GM23248 (cell line): ENCODE data around the gene PARD6B. TPM values are rescaled to one million over a fixed set of nuclear protein-coding genes. Genes with fewer than 3 reads are reported as not detected.

Experiments
- DNase-seq: peaks from one replicate; pipeline ENCODE4 v3.0.0-alpha.2; 2015
- H2AFZ ChIP-seq: fragments of 200-600 bp; sonication (generic); 2 replicates; pipeline ENCODE4 v1.6.1; 2016; ENCODE audit warnings: antibody characterized with exemption
- H3F3A ChIP-seq: fragments of 200-600 bp; sonication (generic); 2 replicates; pipeline ENCODE4 v1.6.1; 2016; ENCODE audit warnings: mild to moderate bottlenecking, antibody characterized with exemption, mixed run types; ENCODE audit not compliant: insufficient read depth
- H3K27ac ChIP-seq: fragments of 200-600 bp; sonication (generic); 2 replicates; pipeline ENCODE4 v1.5.1; 2016; ENCODE audit warnings: mild to moderate bottlenecking
- H3K27me3 ChIP-seq: fragments of 200-600 bp; sonication (generic); replicated peaks from 2 replicates; pipeline ENCODE4 v1.6.1; 2016; ENCODE audit warnings: mild to moderate bottlenecking; ENCODE audit not compliant: insufficient read depth
- H3K36me3 ChIP-seq: fragments of 200-600 bp; sonication (generic); 2 replicates; pipeline ENCODE4 v1.6.1; 2016; ENCODE audit warnings: low read depth, mild to moderate bottlenecking
- H3K4me1 ChIP-seq: fragments of 200-600 bp; sonication (generic); 2 replicates; pipeline ENCODE4 v1.6.1; 2016; ENCODE audit warnings: mild to moderate bottlenecking; ENCODE audit not compliant: insufficient read depth
- H3K4me2 ChIP-seq: fragments of 200-600 bp; sonication (generic); one replicate; pipeline ENCODE4 v1.6.1; 2016; ENCODE audit warnings: mild to moderate bottlenecking; ENCODE audit not compliant: unreplicated experiment
- H3K4me3 ChIP-seq: fragments of 200-600 bp; sonication (generic); 2 replicates; pipeline ENCODE4 v1.5.1; 2016; ENCODE audit warnings: mild to moderate bottlenecking
- H3K79me2 ChIP-seq: fragments of 200-600 bp; sonication (generic); 2 replicates; pipeline ENCODE4 v1.6.1; 2016; ENCODE audit warnings: mild to moderate bottlenecking; ENCODE audit not compliant: insufficient read depth
- H3K9ac ChIP-seq: fragments of 200-600 bp; sonication (generic); 2 replicates; pipeline ENCODE4 v1.6.1; 2016; ENCODE audit warnings: mild to moderate bottlenecking
- H3K9me2 ChIP-seq: fragments of 200-600 bp; sonication (generic); 2 replicates; pipeline ENCODE4 v1.6.1; 2016; ENCODE audit warnings: mixed run types, mild to moderate bottlenecking, moderate library complexity; ENCODE audit not compliant: insufficient read depth
- H3K9me3 ChIP-seq: fragments of 200-600 bp; sonication (generic); one replicate; pipeline ENCODE4 v1.6.1; 2017; ENCODE audit warnings: low read depth
- H4K20me1 ChIP-seq: fragments of 200-600 bp; sonication (generic); 2 replicates; pipeline ENCODE4 v1.6.0; 2016; ENCODE audit not compliant: insufficient read depth
- EZH2 ChIP-seq: fragments of 200-600 bp; sonication (generic); IDR thresholded peaks from 2 replicates; pipeline ENCODE4 v1.6.1; 2018; ENCODE audit warnings: antibody characterized with exemption, mild to moderate bottlenecking; ENCODE audit not compliant: insufficient read depth, poor library complexity, severe bottlenecking
- EZH2phosphoT487 ChIP-seq: fragments of 200-600 bp; sonication (generic); IDR thresholded peaks from 2 replicates; pipeline ENCODE4 v1.6.1; 2018; ENCODE audit warnings: antibody characterized with exemption, moderate library complexity, mild to moderate bottlenecking, low read depth; ENCODE audit not compliant: insufficient read depth
- WGBS, 2 experiments: methylation state at CpG; one replicate each; pipeline ENCODE4 v1.1.6; 2015 to 2017; ENCODE audit warnings: low lambda C conversion rate in 2 of 2, low coverage in 1 of 2; ENCODE audit errors: missing lambda C conversion rate in 2 of 2; 5-methylcytosine and 5-hydroxymethylcytosine counted together
- in situ Hi-C: fragments of 300-500 bp; cut with MboI; formaldehyde crosslinking; loops from 2 replicates; pipeline ENCODE4 v1.15.0; 2020
- polyA plus RNA-seq: library from polyadenylated mRNA; unstranded; fragments of >200 nt; fragmentation: Nextera tagmentation; extraction: Ambion mirVana; gene quantifications from 2 replicates; pipeline ENCODE4 v1.2.1, GENCODE V29; 2016
- total RNA-seq: library from RNA; depleted of rRNA; stranded (reverse); fragments of >200 nt; shearing (Covaris generic); gene quantifications from 2 replicates; pipeline ENCODE4 v1.2.3, GENCODE V29; 2014

The PARD6B gene
- total and polyA plus RNA-seq, 2 experiments from 2014 or later: 0.16 TPM; not detected in 1

- in situ Hi-C loops: loop anchor here (25.0 kb wide), 1 partner anchor 540 kb away; the partner anchor contains the start of gene CEBPB
- Histone ChIP-seq H3K4me2 (no peak overlapping the region), H2AFZ (no peak overlapping the region), H3K27ac (no peak overlapping the region), H3K4me3 (no peak overlapping the region), H3K36me3 (no peaks in the 10 kb centered on the region), H3K4me1 (peaks cover 23% of the 10 kb centered on the region), H3K79me2 (no peaks in the 10 kb centered on the region), H3K27me3 (no peaks in the 10 kb centered on the region), H3K9ac (no peak overlapping the region), H4K20me1 (no peaks in the 10 kb centered on the region), H3F3A (peaks cover 32% of the 10 kb centered on the region), H3K9me2 (no peaks in the 10 kb centered on the region), H3K9me3 (no peaks in the 10 kb centered on the region)
- 89 to 95% methylated on average over 4 of the region's 4 CpGs for WGBS, 2 experiments
- DNase-seq: peak; percentile 13
- TF ChIP-seq EZH2: no peak
- no peak for TF ChIP-seq EZH2phosphoT487
Measured at GRCh38 chr20:50726955-50727791, 4.2 kb upstream of the PARD6B start.

GRCh38 chr20:50727792-50728485 lies 3.4 kb upstream of the PARD6B start:
- 78 to 82% methylated on average over 8 of the region's 8 CpGs for WGBS, 2 experiments
- no peak overlapping the region for H3K4me3 ChIP-seq
- in situ Hi-C loops: loop anchor here (25.0 kb wide), 1 partner anchor 541 kb away; the partner anchor contains the start of gene CEBPB

GRCh38 chr20:50728486-50728980 lies 2.8 kb upstream of the PARD6B start:
- Histone ChIP-seq H3K27me3 (no peaks in the 10 kb centered on the region), H2AFZ (no peak overlapping the region), H3F3A (peaks cover 32% of the 10 kb centered on the region), H3K9ac (no peak overlapping the region), H3K9me3 (no peaks in the 10 kb centered on the region), H3K4me2 (no peak overlapping the region), H3K4me1 (peaks cover 23% of the 10 kb centered on the region), H3K27ac (no peak overlapping the region), H3K36me3 (no peaks in the 10 kb centered on the region), H3K9me2 (no peaks in the 10 kb centered on the region), H3K4me3 (no peak overlapping the region), H3K79me2 (no peaks in the 10 kb centered on the region), H4K20me1 (no peaks in the 10 kb centered on the region)
- DNase-seq: no peak
- in situ Hi-C loops: loop anchor here (25.0 kb wide), 1 partner anchor 541 kb away; the partner anchor contains the start of gene CEBPB
- TF ChIP-seq EZH2 (no peak), EZH2phosphoT487 (no peak)
- WGBS, 2 experiments: 98 to 100% methylated on average over 4 of the region's 4 CpGs

More at GRCh38 chr20:50727792-50728485, 3.4 kb upstream of the PARD6B start:
- H3K27ac ChIP-seq: no peak overlapping the region
- peaks cover 32% of the 10 kb centered on the region for H3F3A ChIP-seq
- no peak overlapping the region for H3K4me2 ChIP-seq
- no peak for DNase-seq
- H3K79me2 ChIP-seq: no peaks in the 10 kb centered on the region
- no peaks in the 10 kb centered on the region for H3K9me2 ChIP-seq
- H2AFZ ChIP-seq: no peak overlapping the region
- H3K27me3 ChIP-seq: no peaks in the 10 kb centered on the region
- no peaks in the 10 kb centered on the region for H3K9me3 ChIP-seq
- no peak for TF ChIP-seq EZH2phosphoT487
- TF ChIP-seq EZH2: no peak
- H4K20me1 ChIP-seq: no peaks in the 10 kb centered on the region
- no peaks in the 10 kb centered on the region for H3K36me3 ChIP-seq
- peaks cover 23% of the 10 kb centered on the region for H3K4me1 ChIP-seq
- H3K9ac ChIP-seq: no peak overlapping the region
